Ovary (tissue), 9 donors: ENCODE measurements around the gene ELOVL3. TPM values are rescaled to one million over a fixed set of nuclear protein-coding genes. Genes with fewer than 3 reads are reported as not detected.

Experiments used
- DNase-seq, 5 donors: peaks; one replicate each; pipeline ENCODE4 v3.0.0-alpha.2; 2019 to 2020
- H3K27ac ChIP-seq, 2 donors: fragments of 200-600 bp; one replicate each; pipeline versions ENCODE4 v1.5.1 to v1.8.0; 2019 to 2022
- H3K27me3 ChIP-seq: fragments of 200-600 bp; one replicate; pipeline ENCODE4 v1.8.0; 2022
- H3K36me3 ChIP-seq: fragments of 200-600 bp; sonication (generic); one replicate; pipeline ENCODE4 v1.5.1; 2019
- H3K4me1 ChIP-seq: one replicate; pipeline ENCODE4 v1.8.1; 2013; ENCODE audit warnings: mild to moderate bottlenecking, moderate library complexity; ENCODE audit not compliant: insufficient read depth
- H3K4me3 ChIP-seq: fragments of 200-600 bp; sonication (generic); one replicate; pipeline ENCODE4 v1.5.1; 2017
- H3K9me3 ChIP-seq, 2 donors: fragments of 200-600 bp in 1 of 2; sonication (generic) in 1 of 2; one replicate each; pipeline versions ENCODE4 v1.5.1 to v1.8.1; 2013 to 2019; ENCODE audit warnings: mild to moderate bottlenecking in 1 of 2, moderate library complexity in 1 of 2
- CTCF ChIP-seq, 3 donors: fragments of 450-650 bp in 2 of 3; fragments of 200-600 bp in 1 of 3; IDR thresholded peaks; one replicate each; pipeline versions ENCODE4 v1.5.1 to v1.8.0; 2016 to 2022; ENCODE audit warnings: antibody characterized with exemption in 3 of 3, mild to moderate bottlenecking in 1 of 3
- EP300 ChIP-seq: sonication (generic); formaldehyde crosslinking; IDR thresholded peaks from one replicate; pipeline ENCODE4 v1.6.1; 2017; ENCODE audit warnings: antibody characterized with exemption
- POLR2A ChIP-seq: fragments of 450-650 bp; IDR thresholded peaks from one replicate; pipeline ENCODE4 v1.6.1; 2017; ENCODE audit warnings: antibody characterized with exemption, mild to moderate bottlenecking, moderate library complexity
- WGBS, 3 donors: extraction: QIAGEN DNeasy Blood & Tissue Kit in 1 of 3; methylation state at CpG; one replicate each; pipeline versions ENCODE4 v1.1.5 to v1.1.7; 2013 to 2017; 5-methylcytosine and 5-hydroxymethylcytosine counted together
- intact Hi-C, 4 donors: fragments of 100-400 bp; cut with DNase I; formaldehyde crosslinking; loops; one replicate each; pipeline versions ENCODE4 v1.11.0 to v1.15.1; 2022 to 2023
- polyA plus RNA-seq, 2 donors: library from polyadenylated mRNA; stranded (reverse); fragments of 200-250 nt in 1 of 2; fragments of 350-450 nt in 1 of 2; fragmentation: Illumina TruSeq in 1 of 2; extraction: RNeasy Lipid Tissue Mini Kit (QIAGEN cat#74804) in 1 of 2; gene quantifications; one replicate each; pipeline ENCODE4 v1.2.3, GENCODE V29; 2013 to 2014
- total RNA-seq, 7 donors: library from RNA; depleted of rRNA in 2 of 7; stranded (reverse); fragments of >200 nt in 2 of 7; fragmentation: NEBNext Ultra II Directional in 3 of 7; extraction: Animal tissue kit (Norgen Biotek cat#: 25700) in 3 of 7; gene quantifications; one replicate each; pipeline versions ENCODE4 v1.1.0 to v1.2.4, GENCODE V29; 2016 to 2023
- donor health status: DM: no; HTN: no; CAD: no; lungs with moderate emphysema.
- donor health status: DM: no; HTN: no; CAD: no.
- donor health status: Bipolar disorder and iron deficiency.
- donor health status: DM: yes; HTN: yes; CAD: no.
- donor health status: DM: no; HTN: no; CAD: no.
- donor health status: DM: yes; HTN: yes; CAD: no.

ELOVL3 gene
- total and polyA plus RNA-seq, 9 donors, result 0.08 to 1.0 TPM; not detected in 7

DNA sequence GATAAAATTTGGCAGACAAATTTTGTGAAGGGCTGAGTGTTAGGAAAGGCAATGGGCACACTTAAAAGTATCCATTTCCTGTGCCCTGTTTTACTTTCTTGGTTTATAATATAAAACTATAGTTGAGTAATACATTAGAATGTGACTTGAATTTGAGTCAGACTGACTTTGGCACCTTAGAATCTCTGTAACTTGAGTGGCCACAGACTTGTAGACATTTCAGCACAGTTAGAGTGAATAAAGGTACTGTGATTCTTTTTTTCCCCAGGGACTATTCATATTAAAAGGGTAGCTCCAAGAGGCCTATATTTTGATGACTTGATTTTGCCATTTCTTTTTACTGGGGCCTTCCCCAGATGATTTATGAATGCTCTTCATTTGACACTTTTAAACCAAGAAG, 41.6 kb downstream of the ELOVL3 start:
- Histone ChIP-seq H3K27me3 (no peaks in the 10 kb centered on the region), H3K9me3 (no peaks in the 10 kb centered on the region), H3K27ac (no peak overlapping the region), H3K4me3 (no peak overlapping the region), H3K4me1 (peaks cover 3% of the 10 kb centered on the region), H3K36me3 (no peaks in the 10 kb centered on the region)
- no peak for DNase-seq
- intact Hi-C loops, result no loop called here
- no peak for TF ChIP-seq POLR2A
- no peak for TF ChIP-seq CTCF (IDR thresholded peaks at IDR 0.05)

GRCh38 chr10:102268375-102268888, 42.3 kb downstream of the ELOVL3 start:
- TF ChIP-seq POLR2A (no peak), CTCF (IDR thresholded peaks at IDR 0.05) (no peak)
- no peak for DNase-seq
- no peak overlapping the region for H3K4me3 ChIP-seq
- H3K27me3 ChIP-seq, result no peaks in the 10 kb centered on the region
- intact Hi-C loops, result no loop called here
- no peak overlapping the region for H3K27ac ChIP-seq
- no peaks in the 10 kb centered on the region for H3K36me3 ChIP-seq
- peaks cover 3% of the 10 kb centered on the region for H3K4me1 ChIP-seq
- H3K9me3 ChIP-seq, result no peaks in the 10 kb centered on the region

DNA sequence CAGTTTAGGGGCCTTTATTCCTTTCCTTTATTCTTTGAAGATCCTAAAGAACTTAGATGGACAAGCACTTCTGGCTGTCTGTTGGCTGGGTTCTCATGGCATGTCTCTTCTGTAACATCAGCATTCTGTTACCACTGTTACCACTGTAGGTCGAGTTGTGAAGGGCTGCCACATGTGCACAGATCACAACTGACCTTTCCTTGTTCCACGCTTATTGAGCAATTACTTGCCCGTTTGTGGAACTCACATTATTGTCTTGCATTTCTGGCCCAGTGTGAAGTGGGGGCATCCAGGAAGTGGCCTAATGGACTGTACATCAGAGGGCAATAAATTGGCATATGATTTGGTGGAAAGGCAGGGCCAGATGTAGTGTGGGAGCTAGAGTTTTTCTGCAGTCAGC, 42.9 kb downstream of the ELOVL3 start:
- Histone ChIP-seq H3K4me1 (peaks cover 4% of the 10 kb centered on the region), H3K27me3 (no peaks in the 10 kb centered on the region), H3K36me3 (no peaks in the 10 kb centered on the region), H3K9me3 (no peaks in the 10 kb centered on the region), H3K27ac (no peak overlapping the region), H3K4me3 (no peak overlapping the region)
- TF ChIP-seq CTCF (IDR thresholded peaks at IDR 0.05) (no peak), EP300 (no peak), POLR2A (no peak)
- intact Hi-C loops, result no loop called here
- no peak for DNase-seq
- WGBS, 3 donors, result 49 to 52% (median 51%) methylated on average over 3 of the region's 3 CpGs

DNA sequence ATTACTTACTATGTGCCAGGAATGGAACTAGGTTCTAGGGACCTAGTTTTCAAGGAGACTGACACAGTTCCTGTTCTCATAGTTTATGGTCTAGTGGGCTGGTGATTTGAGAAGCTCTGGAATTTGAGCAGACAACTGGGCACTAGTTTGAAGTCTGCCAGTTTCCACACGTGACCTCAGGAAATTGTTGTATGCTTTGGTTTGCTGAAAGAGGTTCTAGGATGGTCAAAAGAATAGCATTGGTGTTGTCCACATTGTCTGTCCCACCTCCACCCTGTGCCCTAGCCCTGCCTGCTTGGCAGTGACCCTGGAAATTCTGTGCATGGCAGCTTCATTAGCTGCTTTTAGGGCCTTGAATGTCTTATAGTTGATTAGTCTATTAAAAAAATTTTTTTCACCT, 48.0 kb downstream of the ELOVL3 start:
- no peak for TF ChIP-seq CTCF (IDR thresholded peaks at IDR 0.05)
- TF ChIP-seq POLR2A, result no peak
- no peak for TF ChIP-seq EP300

GRCh38 chr10:102275343-102275742, 49.2 kb downstream of the ELOVL3 start:
- 88 to 90% (median 90%) methylated on average over 2 of the region's 2 CpGs for WGBS, 3 donors
- H3K36me3 ChIP-seq, result no peaks in the 10 kb centered on the region
- no peak for TF ChIP-seq CTCF (IDR thresholded peaks at IDR 0.05)
- TF ChIP-seq EP300, result no peak
- no peak for TF ChIP-seq POLR2A
- DNase-seq, result no peak
- H3K9me3 ChIP-seq, result no peaks in the 10 kb centered on the region
- H3K27ac ChIP-seq, result no peak overlapping the region
- no peaks in the 10 kb centered on the region for H3K27me3 ChIP-seq
- H3K4me1 ChIP-seq, result peaks cover 2% of the 10 kb centered on the region
- H3K4me3 ChIP-seq, result no peak overlapping the region
- intact Hi-C loops, result no loop called here

More for the DNA sequence above, 48.0 kb downstream of the ELOVL3 start:
- no peaks in the 10 kb centered on the region for H3K36me3 ChIP-seq
- H3K4me1 ChIP-seq, result peaks cover 2% of the 10 kb centered on the region
- 71 to 97% (median 89%) methylated on average over 1 of the region's 1 CpG for WGBS, 3 donors
- H3K9me3 ChIP-seq, result no peaks in the 10 kb centered on the region
- no peak overlapping the region for H3K27ac ChIP-seq
- intact Hi-C loops, result no loop called here
- H3K27me3 ChIP-seq, result no peaks in the 10 kb centered on the region
- DNase-seq, result no peak
- no peak overlapping the region for H3K4me3 ChIP-seq
